GM18873 (cell line): ENCODE data around the gene FGD2.

Experiments used
- ATAC-seq: cut with Tn5 transposase; IDR thresholded peaks from one replicate; pipeline ENCODE4 v1.9.1; 2021; ENCODE audit warnings: mild to moderate bottlenecking, moderate library complexity, moderate number of reproducible peaks; ENCODE audit not compliant: unreplicated experiment, low FRiP score

The FGD2 gene

DNA sequence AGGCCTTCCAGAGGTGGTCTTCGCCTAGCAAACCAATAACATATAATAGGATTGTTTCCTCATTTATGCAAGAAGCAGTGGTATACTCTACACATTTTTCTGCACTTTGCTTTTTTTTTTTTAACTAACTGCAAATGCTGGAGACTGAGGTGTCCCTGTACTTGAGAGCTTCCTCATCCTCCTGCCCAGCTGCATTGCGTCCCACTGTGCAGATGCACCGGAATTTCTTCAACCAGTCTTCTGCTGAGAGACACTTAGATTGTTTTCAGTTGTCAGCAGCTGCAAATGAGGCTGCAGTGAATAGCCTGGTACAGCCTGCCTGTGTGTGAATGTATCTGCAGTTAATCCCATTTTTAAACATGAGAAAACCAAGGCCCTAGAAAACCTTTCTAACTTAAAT, 11.5 kb downstream of the FGD2 start:
- ATAC-seq = no peak

DNA sequence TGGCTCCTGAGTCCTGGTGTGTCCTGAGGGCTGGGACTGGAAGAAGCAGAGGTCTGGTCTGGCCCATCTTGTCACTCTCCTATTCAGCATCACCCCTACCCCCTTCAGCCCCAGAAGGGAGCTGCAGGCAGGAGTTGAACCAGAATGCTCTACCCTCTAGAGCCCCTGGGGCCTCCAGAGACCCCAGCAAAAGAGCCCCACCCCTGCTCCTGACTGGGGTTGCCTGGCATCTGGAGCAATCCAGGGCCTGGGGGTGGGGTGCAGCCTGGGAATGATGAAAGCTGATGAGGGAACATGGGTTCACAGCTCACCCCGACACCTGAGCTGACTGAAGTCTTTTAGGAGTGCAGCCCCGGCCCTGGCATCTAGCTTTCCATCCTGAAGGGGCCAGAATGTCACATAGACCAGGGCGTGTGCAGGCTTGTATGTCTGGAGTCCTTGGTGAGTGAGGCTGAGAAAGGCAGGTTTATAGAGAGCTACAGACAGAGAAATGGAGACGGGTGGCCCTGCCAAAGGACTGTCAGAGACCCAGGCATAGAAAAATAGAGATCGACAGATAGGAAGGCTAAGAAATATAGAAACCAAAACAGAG, 12.2 kb downstream of the FGD2 start:
- ATAC-seq = no peak

- ATAC-seq = peak; percentile 71
These were observed 13.0 kb downstream of the FGD2 start for GRCh38 chr6:37018198-37019064.

GRCh38 chr6:37019065-37019450, 13.6 kb downstream of the FGD2 start:
- no peak for ATAC-seq

GRCh38 chr6:37020381-37020780, 14.9 kb downstream of the FGD2 start:
- ATAC-seq = no peak

GRCh38 chr6:37020812-37021211, 15.4 kb downstream of the FGD2 start:
- ATAC-seq = no peak

DNA sequence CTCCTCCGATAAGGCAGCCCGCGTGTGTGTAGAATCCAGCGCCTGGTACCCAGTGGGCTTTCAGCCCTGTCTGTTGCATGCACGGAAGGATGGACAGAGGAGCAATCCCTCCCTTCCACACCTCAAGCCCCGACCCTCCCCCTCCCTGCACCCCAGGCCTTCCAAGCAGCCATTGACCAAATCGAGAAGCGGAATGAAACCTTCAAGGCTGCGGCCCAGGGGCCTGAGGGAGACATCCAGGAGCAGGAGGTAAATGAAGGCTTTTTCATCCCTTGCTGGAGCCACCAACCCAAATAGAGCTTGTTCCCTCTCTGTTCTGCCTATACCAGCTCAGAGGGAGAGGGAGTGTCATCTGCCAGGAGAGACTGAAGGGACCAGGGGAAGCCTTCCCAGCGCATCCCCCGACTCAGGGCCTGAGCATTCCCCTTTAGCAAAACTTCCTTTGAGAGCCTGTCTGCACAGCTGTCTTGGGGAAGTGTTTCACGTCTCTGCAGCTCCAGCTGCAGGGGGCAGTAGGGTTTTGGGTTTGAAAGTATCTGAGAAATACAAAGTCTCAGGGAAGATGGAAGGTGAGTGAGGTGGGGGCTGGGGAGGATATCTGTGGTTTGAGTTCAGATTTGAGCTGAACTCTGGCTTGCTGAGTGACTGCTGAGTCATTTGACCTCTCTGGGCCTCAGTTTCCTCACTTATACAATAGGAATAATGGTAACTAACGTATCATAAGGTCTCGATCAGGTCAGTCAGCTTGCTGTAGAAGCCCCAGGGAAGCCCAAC, 16.1 kb downstream of the FGD2 start:
- ATAC-seq = no peak

GRCh38 chr6:37022135-37022863, 16.8 kb downstream of the FGD2 start:
- ATAC-seq = no peak

DNA sequence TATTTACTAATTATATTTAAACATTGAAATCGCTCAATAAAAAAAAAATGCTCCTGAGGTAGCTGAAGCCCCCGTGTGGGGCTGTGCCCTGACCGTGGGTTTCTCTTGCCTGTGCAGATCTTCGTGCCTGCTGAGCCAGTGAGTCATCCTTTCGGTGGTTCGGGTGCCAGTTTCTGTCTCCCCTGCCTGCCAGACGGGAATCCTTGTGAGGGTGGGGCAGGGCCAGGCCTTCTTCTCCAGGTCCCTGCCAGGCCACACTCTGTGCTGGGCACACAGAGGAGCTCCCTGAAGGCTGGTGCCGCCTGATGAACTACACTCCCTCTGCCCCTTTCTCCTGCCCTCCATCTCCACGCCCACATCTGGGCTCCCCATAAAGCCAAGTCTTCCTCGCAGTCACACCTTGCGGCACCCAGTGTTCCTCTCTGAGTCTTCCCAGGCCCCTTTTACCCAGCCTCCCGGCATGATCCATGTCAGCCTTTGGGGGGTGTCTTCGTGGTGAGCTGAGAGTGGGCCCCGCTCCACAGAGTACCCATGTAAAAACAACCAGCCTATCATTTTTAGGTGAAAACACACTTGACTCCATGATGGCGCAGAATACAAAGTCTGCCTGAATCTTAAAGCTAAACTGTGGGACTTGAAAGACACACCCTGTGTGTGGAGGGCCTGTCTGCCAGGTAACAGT, 19.3 kb downstream of the FGD2 start:
- ATAC-seq = no peak

- ATAC-seq = no peak
These were observed 20.4 kb downstream of the FGD2 start for GRCh38 chr6:37025621-37026466.

GRCh38 chr6:37027036-37027720, 21.7 kb downstream of the FGD2 start:
- no peak for ATAC-seq

GRCh38 chr6:37027811-37028469, 22.5 kb downstream of the FGD2 start:
- ATAC-seq = no peak

GRCh38 chr6:37029249-37029971, 24.0 kb downstream of the FGD2 start:
- no peak for ATAC-seq

DNA sequence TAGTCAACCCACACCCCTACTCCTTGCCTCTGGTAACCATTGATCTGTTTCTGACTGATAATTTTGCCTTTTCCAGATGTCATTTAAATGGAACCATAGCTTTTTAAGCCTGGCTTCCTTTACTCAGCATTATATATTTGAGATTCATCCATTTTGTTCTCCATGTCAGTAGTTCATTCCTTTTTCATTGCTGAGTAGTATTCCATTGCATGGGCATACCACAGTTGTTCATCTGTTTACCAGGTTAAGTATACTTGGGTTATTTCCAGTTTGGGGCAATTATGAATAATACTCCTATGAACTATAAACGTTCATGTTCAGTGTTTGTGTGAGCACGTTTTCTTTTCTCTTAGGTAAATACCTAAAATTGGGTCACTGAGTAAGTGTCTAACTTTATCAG, 25.1 kb downstream of the FGD2 start:
- no peak for ATAC-seq

DNA sequence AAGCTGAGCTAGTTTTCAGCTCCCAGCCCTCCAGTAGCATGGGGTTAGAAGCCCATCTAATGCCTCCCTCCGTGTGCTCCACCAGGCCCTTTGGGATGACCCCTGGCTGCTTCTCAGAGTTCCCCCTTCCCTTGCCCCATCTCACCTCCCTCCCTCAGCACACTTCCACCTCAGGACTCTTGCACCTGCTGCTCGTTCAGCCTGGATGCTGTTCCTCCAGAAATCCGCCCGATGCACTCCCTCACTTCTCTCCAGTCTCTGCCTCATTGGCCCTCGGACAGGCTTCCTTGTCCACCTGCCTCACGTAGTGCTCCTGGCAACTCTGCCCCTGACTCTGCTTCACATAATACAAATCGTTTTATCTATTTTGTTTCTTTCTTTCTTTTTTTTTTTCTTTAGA, 26.8 kb downstream of the FGD2 start:
- no peak for ATAC-seq

- ATAC-seq = no peak
These were observed 27.8 kb downstream of the FGD2 start for GRCh38 chr6:37033255-37033654.
